Loucy (cell line): Measurements from ENCODE around the gene APLF.

ENCODE experiments used
- EZH2phosphoT487 ChIP-seq: fragments of 200-600 bp; IDR thresholded peaks from 2 replicates; pipeline ENCODE4 v1.6.1; 2018; ENCODE audit warnings: antibody characterized with exemption, mild to moderate bottlenecking, moderate library complexity, borderline replicate concordance
- TF ChIP-seq, protein P1 (sequence below): fragments of 200-600 bp; sonication (generic); conservative IDR thresholded peaks from 2 replicates; pipeline ENCODE4 v1.5.1; 2014; ENCODE audit warnings: mild to moderate bottlenecking, antibody characterized with exemption, low read length

DNA sequence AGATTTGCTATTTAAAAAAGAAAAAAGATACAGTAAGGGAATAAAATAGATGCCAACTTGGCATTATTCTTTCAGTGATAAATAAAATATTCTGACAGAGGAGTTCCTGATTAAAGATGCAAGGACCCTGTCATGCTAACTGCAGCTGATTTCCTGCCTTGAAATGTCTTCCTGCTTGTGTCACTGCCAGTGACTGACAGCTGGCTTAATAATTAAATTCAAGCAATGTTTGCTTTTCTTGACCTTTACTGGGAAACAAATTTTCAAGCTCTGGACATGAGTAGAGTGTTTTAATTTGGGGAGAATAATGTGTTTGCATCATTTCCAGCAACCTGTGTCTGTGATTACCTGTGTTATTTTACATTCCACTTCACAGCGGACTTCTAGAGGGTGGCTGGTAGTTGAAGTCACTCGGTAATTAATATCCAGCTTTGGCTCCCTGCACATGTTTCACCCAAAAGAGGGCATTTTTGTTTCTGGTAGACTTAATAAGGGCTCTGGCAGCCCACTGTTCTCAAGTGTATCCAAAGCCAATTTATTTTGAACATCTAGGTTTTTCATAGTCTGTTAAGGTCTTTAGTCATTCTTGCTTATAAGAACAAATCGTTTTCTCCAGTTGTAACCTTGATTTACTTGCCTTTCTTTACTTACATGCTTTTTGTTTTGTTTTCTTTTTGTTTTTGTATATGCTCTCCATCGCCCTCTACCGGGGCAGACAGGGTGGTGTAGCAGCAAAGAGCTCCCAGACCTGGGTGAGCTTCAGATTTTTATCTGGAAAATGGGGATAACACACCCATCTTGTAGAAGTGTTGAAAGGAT is 127.5 kb downstream of the APLF start:
- TF ChIP-seq, protein P1, sequence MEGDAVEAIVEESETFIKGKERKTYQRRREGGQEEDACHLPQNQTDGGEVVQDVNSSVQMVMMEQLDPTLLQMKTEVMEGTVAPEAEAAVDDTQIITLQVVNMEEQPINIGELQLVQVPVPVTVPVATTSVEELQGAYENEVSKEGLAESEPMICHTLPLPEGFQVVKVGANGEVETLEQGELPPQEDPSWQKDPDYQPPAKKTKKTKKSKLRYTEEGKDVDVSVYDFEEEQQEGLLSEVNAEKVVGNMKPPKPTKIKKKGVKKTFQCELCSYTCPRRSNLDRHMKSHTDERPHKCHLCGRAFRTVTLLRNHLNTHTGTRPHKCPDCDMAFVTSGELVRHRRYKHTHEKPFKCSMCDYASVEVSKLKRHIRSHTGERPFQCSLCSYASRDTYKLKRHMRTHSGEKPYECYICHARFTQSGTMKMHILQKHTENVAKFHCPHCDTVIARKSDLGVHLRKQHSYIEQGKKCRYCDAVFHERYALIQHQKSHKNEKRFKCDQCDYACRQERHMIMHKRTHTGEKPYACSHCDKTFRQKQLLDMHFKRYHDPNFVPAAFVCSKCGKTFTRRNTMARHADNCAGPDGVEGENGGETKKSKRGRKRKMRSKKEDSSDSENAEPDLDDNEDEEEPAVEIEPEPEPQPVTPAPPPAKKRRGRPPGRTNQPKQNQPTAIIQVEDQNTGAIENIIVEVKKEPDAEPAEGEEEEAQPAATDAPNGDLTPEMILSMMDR, result peak; percentile 98
- no peak for TF ChIP-seq EZH2phosphoT487
